ENCODE data around the gene ETV5. TPM values are rescaled to one million over a fixed set of nuclear protein-coding genes. Genes with fewer than 3 reads are reported as not detected.

ETV5 gene
- total and polyA plus RNA-seq, 9 of the 15 experiments (the other 6 are each of a cell fraction or from before 2014, with no cell fraction given): 9.2 to 25.9 (median 15.9) TPM

DNA sequence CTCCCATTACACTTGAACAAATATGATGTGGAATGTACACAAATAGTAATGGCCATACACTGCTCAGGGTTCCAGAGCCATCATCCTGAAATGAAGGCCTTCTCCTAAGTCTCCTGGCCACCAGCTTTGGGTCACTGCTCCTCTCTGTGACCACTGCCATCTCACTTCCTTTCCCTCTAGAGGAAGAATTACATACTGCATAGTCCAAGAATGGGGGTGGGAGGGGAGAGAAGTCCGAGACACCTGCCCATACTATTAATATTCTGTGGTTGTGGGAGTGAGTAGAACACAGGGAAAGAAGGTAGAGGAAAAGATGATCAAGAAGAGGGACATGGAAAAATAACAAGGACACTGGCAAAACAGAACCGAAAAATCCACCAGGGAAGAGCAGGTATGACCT lies 20.6 kb downstream of the ETV5 start:
- ChIA-PET POLR2A (interaction anchor here (1.9 kb wide), 1 partner anchor 9 kb away, joined by 10 read pairs; no protein-coding TSS in a partner anchor), CTCF (ENCODE audit: low intra/inter-chr PET ratio) (no interaction called here)
- H3K4me1 ChIP-seq (replicated peaks in 1 of 2; ENCODE audit: control insufficient read depth in 2 of 2, insufficient read depth in 2 of 2, low read length in 2 of 2): no peaks in the 10 kb centered on the region
- no peak for FAIRE-seq
- H3K27me3 ChIP-seq (ENCODE audit: control insufficient read depth in 2 of 2, insufficient read depth in 2 of 2, low read length in 2 of 2): no peaks in the 10 kb centered on the region
- no TSS peak for BruUV-seq (replicated peaks)
- no peaks in the 10 kb centered on the region for H3K9me3 ChIP-seq (replicated peaks; ENCODE audit: control insufficient read depth, insufficient read depth, low read depth, low read length)
- H3K9ac ChIP-seq (ENCODE audit: insufficient read depth in 1 of 2, low read depth in 2 of 2, low read length in 2 of 2): no peak overlapping the region
- in situ Hi-C loops (cut with MboI) (no loop called here), intact Hi-C loops (cut with micrococcal nuclease) (no loop called here)
- H3K4me3 ChIP-seq: no peak overlapping the region
- peak; percentile 73 for ATAC-seq
- no peak overlapping the region for H3K27ac ChIP-seq (ENCODE audit: extremely low read depth, low read depth, low read length)
- H2AFZ ChIP-seq (ENCODE audit: low read depth, low read length): no peak overlapping the region
- H3K79me2 ChIP-seq (ENCODE audit: control insufficient read depth, insufficient read depth, low read length): no peaks in the 10 kb centered on the region
- WGBS (ENCODE audit: insufficient coverage, low coverage, missing lambda C conversion rate): 75% methylated on average over 1 of the region's 2 CpGs
- no peaks in the 10 kb centered on the region; the same call in 2 of the 3 replicates for H3K36me3 ChIP-seq (ENCODE audit: control insufficient read depth, insufficient read depth, low read length)
- no peak for TF ChIP-seq ZNF384 (IDR thresholded peaks at IDR 0.05; ENCODE audit: low read depth, low read length)
- TF ChIP-seq, protein P1, sequence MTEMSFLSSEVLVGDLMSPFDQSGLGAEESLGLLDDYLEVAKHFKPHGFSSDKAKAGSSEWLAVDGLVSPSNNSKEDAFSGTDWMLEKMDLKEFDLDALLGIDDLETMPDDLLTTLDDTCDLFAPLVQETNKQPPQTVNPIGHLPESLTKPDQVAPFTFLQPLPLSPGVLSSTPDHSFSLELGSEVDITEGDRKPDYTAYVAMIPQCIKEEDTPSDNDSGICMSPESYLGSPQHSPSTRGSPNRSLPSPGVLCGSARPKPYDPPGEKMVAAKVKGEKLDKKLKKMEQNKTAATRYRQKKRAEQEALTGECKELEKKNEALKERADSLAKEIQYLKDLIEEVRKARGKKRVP (CRISPR knock-in tag; IDR thresholded peaks at IDR 0.05): no peak
- TF ChIP-seq SMARCE1 (IDR thresholded peaks at IDR 0.05): no peak
- TF ChIP-seq FOSL1 (tag; conservative IDR thresholded peaks at IDR 0.05): no peak
- TF ChIP-seq NCOR1 (IDR thresholded peaks at IDR 0.05): no peak
- H3K4me2 ChIP-seq (ENCODE audit: insufficient read depth, low read length): no peak overlapping the region
- no peaks in the 10 kb centered on the region for H3K9me1 ChIP-seq (ENCODE audit: control insufficient read depth, insufficient read depth, low read length)
- no peak for DNase-seq (ENCODE audit: extremely low read depth in 1 of 4, low spot score in 3 of 4)
- H4K20me1 ChIP-seq (replicated peaks; ENCODE audit: control insufficient read depth, insufficient read depth, low read length): no peaks in the 10 kb centered on the region

DNA sequence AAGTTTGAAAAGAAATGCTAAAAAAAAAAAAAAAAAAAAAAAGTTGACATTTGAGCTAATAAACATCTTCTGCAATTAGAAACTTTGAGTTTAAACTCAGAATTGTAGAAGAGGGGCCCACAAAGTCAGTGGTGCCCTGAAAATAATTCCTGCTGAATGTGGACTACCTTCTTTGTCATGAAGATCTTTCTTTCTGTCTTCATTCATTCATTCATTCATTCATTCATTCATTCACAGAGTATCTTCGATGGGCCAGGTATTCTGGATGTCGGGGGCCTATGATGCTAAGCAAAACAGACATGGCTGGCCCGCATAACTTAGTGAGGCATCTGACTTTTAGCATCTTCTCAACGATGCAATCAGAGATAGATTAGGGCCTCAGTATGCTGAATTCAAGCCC lies 24.6 kb downstream of the ETV5 start:
- Histone ChIP-seq H3K9ac (ENCODE audit: insufficient read depth in 1 of 2, low read depth in 2 of 2, low read length in 2 of 2) (no peak overlapping the region), H3K79me2 (ENCODE audit: control insufficient read depth, insufficient read depth, low read length) (no peaks in the 10 kb centered on the region), H2AFZ (ENCODE audit: low read depth, low read length) (no peak overlapping the region), H3K9me1 (ENCODE audit: control insufficient read depth, insufficient read depth, low read length) (no peaks in the 10 kb centered on the region), H4K20me1 (replicated peaks; ENCODE audit: control insufficient read depth, insufficient read depth, low read length) (no peaks in the 10 kb centered on the region), H3K36me3 (ENCODE audit: control insufficient read depth, insufficient read depth, low read length) (peaks cover 3% of the 10 kb centered on the region; the same call in 2 of the 3 replicates), H3K4me3 (no peak overlapping the region), H3K4me1 (replicated peaks in 1 of 2; ENCODE audit: control insufficient read depth in 2 of 2, insufficient read depth in 2 of 2, low read length in 2 of 2) (no peaks in the 10 kb centered on the region), H3K27me3 (ENCODE audit: control insufficient read depth in 2 of 2, insufficient read depth in 2 of 2, low read length in 2 of 2) (no peaks in the 10 kb centered on the region), H3K27ac (ENCODE audit: extremely low read depth, low read depth, low read length) (no peak overlapping the region), H3K4me2 (ENCODE audit: insufficient read depth, low read length) (no peak overlapping the region), H3K9me3 (replicated peaks; ENCODE audit: control insufficient read depth, insufficient read depth, low read depth, low read length) (no peaks in the 10 kb centered on the region)
- ChIA-PET POLR2A (interaction anchor here (0.7 kb wide), 1 partner anchor 27 kb away, joined by 3 read pairs; no protein-coding TSS in a partner anchor), CTCF (ENCODE audit: low intra/inter-chr PET ratio) (no interaction called here)
- in situ Hi-C loops (cut with MboI): no loop called here
- TF ChIP-seq HNRNPK (IDR thresholded peaks at IDR 0.05; ENCODE audit: low read depth, low read length, poor library complexity, severe bottlenecking) (no peak), ZNF24 (IDR thresholded peaks at IDR 0.05) (peak; percentile 92)
- intact Hi-C loops (cut with micrococcal nuclease): no loop called here
- WGBS (ENCODE audit: insufficient coverage, low coverage, missing lambda C conversion rate): 66% methylated on average over 4 of the region's 4 CpGs
- DNase-seq (ENCODE audit: extremely low read depth in 1 of 4, low spot score in 3 of 4) (no peak), ATAC-seq (no peak), FAIRE-seq (no peak)
- no TSS peak for BruUV-seq (replicated peaks)

Data from K562 (cell line).